Measurements from ENCODE around the gene OVCA2.

Gene OVCA2

DNA sequence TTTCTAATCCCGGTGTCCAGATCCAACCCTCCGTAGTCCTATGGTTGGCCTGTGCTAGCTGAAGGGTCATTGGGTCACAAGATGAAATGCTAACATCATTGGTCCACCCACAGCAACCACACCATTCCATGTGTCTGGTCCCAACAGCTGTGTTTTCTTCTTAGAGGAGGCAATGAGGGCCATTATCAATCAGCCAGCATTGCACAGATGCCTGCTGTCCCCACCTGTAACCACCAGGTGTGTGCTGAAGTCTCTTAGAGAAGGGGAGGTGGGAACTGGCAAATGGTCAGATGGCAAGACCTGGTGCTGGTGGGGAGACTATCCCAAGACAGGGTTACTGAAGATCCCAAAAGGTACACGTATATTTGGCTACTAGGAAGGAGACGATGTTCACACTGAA, 50.4 kb downstream of the OVCA2 start:
- intact Hi-C loops (cut with DNase I): no loop called here
- DNase-seq: no peak

Measured in head of caudate nucleus (tissue), 42 donors.